ENCODE data around the gene FSHB.
"Not testable (repeated sequence)": the region's sequence is repeated elsewhere in the genome, so short reads cannot be mapped to it uniquely, and the experiment has no call there.

FSHB gene

GRCh38 chr11:30268638-30269037 lies 37.8 kb downstream of the FSHB start:
- not testable (repeated sequence) for DNase-seq (ENCODE audit: low read depth)

GRCh38 chr11:30270671-30271070 lies 39.9 kb downstream of the FSHB start:
- no peak for DNase-seq (ENCODE audit: low read depth)

- no peak for DNase-seq (ENCODE audit: low read depth)
Measured at GRCh38 chr11:30277176-30277575, 46.4 kb downstream of the FSHB start.

- no peak for DNase-seq (ENCODE audit: low read depth)
Measured at GRCh38 chr11:30279796-30280195, 49.0 kb downstream of the FSHB start.

- DNase-seq (ENCODE audit: low read depth), result no peak
Measured at GRCh38 chr11:30281476-30282288, 50.9 kb downstream of the FSHB start.

GRCh38 chr11:30282289-30282631 lies 51.4 kb downstream of the FSHB start:
- no peak for DNase-seq (ENCODE audit: low read depth)
